OCI-LY3 (cell line): ENCODE results near the gene SH3BGRL3.

Experiments
- EZH2phosphoT487 ChIP-seq: fragments of 200-600 bp; shearing (Covaris generic); IDR thresholded peaks from 2 replicates; pipeline ENCODE4 v1.6.1; 2018; ENCODE audit warnings: antibody characterized with exemption, mixed run types, low read depth
- TF ChIP-seq, protein P1 (sequence below): fragments of 200-600, 300-600 bp; sonication (generic); IDR thresholded peaks from 2 replicates; pipeline ENCODE4 v1.5.1; 2014; ENCODE audit warnings: antibody characterized with exemption, low read length, low read depth

DNA sequence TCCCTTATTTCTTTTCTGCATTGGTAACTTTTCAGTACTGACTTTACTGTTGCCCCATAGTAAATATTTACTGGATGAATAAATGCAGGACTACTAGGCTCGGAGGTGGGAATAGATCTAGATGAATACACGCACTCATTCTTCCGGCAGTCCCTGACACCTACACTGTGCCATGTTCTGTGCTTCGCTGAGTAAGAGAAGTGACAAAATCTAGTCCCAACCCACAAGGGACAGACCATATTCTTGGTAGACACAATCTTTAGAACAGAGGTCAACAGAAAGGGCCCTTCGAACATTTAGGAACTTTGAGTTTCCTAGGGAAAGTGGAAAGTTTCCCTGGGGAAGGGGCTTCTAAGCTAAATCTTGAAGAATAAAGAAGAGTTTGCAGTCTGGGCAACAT, 34.6 kb downstream of the SH3BGRL3 start:
- TF ChIP-seq, protein P1, sequence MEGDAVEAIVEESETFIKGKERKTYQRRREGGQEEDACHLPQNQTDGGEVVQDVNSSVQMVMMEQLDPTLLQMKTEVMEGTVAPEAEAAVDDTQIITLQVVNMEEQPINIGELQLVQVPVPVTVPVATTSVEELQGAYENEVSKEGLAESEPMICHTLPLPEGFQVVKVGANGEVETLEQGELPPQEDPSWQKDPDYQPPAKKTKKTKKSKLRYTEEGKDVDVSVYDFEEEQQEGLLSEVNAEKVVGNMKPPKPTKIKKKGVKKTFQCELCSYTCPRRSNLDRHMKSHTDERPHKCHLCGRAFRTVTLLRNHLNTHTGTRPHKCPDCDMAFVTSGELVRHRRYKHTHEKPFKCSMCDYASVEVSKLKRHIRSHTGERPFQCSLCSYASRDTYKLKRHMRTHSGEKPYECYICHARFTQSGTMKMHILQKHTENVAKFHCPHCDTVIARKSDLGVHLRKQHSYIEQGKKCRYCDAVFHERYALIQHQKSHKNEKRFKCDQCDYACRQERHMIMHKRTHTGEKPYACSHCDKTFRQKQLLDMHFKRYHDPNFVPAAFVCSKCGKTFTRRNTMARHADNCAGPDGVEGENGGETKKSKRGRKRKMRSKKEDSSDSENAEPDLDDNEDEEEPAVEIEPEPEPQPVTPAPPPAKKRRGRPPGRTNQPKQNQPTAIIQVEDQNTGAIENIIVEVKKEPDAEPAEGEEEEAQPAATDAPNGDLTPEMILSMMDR = no peak
- no peak for TF ChIP-seq EZH2phosphoT487
